MCF 10A (cell line): ENCODE results near the gene LARP1. TPM values are rescaled to one million over a fixed set of nuclear protein-coding genes. Genes with fewer than 3 reads are reported as not detected.
A peak's percentile ranks its signal among the peaks of the same experiment; 100 is the strongest.

Experiments used
- BruUV-seq: library from RNA; stranded (reverse); fragments of 400-500 nt; replicated peaks from 2 replicates; lab custom pipeline; 2021; lab: Mats Ljungman, UMichigan
- CTCF ChIA-PET: fragments of 300-600 bp; sonication (Branson Sonifier 250); formaldehyde crosslinking; extraction: SDS; loops from one replicate; lab custom pipeline; 2021; ENCODE audit warnings: antibody characterized with exemption, inconsistent platforms; lab: Yijun Ruan, JAX
- POLR2A ChIA-PET: fragments of 300-600, 350-650 bp; sonication (Branson Sonifier 250); formaldehyde crosslinking; extraction: SDS; loops from one replicate; lab custom pipeline; 2020; ENCODE audit warnings: antibody characterized with exemption, inconsistent platforms; lab: Yijun Ruan, JAX
- DNase-seq: peaks from one replicate; pipeline ENCODE4 v3.0.0-alpha.2; 2018; ENCODE audit not compliant: unreplicated experiment
- H3K27ac Mint-ChIP-seq: one replicate; pipeline ENCODE4 v1.8.0; 2022; ENCODE audit warnings: mild to moderate bottlenecking, low read depth, mixed read lengths; ENCODE audit not compliant: unreplicated experiment
- H3K27me3 Mint-ChIP-seq: one replicate; pipeline ENCODE4 v1.8.0; 2022; ENCODE audit warnings: mixed read lengths; ENCODE audit not compliant: insufficient read depth, unreplicated experiment
- H3K36me3 Mint-ChIP-seq: one replicate; pipeline ENCODE4 v1.8.0; 2022; ENCODE audit warnings: mild to moderate bottlenecking, moderate library complexity, mixed read lengths; ENCODE audit not compliant: insufficient read depth, unreplicated experiment
- H3K4me1 Mint-ChIP-seq: one replicate; pipeline ENCODE4 v1.8.0; 2022; ENCODE audit warnings: mixed read lengths; ENCODE audit not compliant: insufficient read depth, unreplicated experiment
- H3K4me3 Mint-ChIP-seq: one replicate; pipeline ENCODE4 v1.8.0; 2022; ENCODE audit warnings: mild to moderate bottlenecking, moderate library complexity, mixed read lengths; ENCODE audit not compliant: unreplicated experiment
- H3K9me3 Mint-ChIP-seq: one replicate; pipeline ENCODE4 v1.8.0; 2022; ENCODE audit warnings: mixed read lengths; ENCODE audit not compliant: unreplicated experiment
- CTCF ChIP-seq: fragments of 200-600 bp; IDR thresholded peaks from one replicate; pipeline ENCODE4 v1.8.0; 2022; ENCODE audit warnings: antibody characterized with exemption, mild to moderate bottlenecking; ENCODE audit not compliant: unreplicated experiment
- intact Hi-C: fragments of 100-400 bp; cut with micrococcal nuclease; formaldehyde crosslinking; loops from 2 replicates; pipeline ENCODE4 v1.14.1; 2022
- total RNA-seq: library from RNA; stranded (reverse); gene quantifications from 2 replicates; pipeline ENCODE4 v1.2.3, GENCODE V29; 2022

The LARP1 gene
- total RNA-seq, 1 experiment from 2014 or later = 340 TPM

- H3K4me3 Mint-ChIP-seq = no peak overlapping the region
- POLR2A ChIA-PET = interaction anchor here (0.8 kb wide), 1 partner anchor 17 kb away, joined by 3 read pairs; no protein-coding TSS in a partner anchor
- CTCF ChIA-PET = interaction anchor here (0.6 to 1.6 kb wide), 6 partner anchors 18 to 798 kb away, joined by 3 to 4 read pairs (median 3); no protein-coding TSS in a partner anchor
- DNase-seq = no peak
- intact Hi-C loops = no loop called here
- no peaks in the 10 kb centered on the region for H3K27me3 Mint-ChIP-seq
- peak overlapping the region; percentile 36 for H3K27ac Mint-ChIP-seq
- no TSS peak for BruUV-seq
- no peak for TF ChIP-seq CTCF
- peaks cover 67% of the 10 kb centered on the region for H3K4me1 Mint-ChIP-seq
- peaks cover 9% of the 10 kb centered on the region for H3K36me3 Mint-ChIP-seq
- H3K9me3 Mint-ChIP-seq = no peaks in the 10 kb centered on the region
Measured at GRCh38 chr5:154762261-154762660, 7.1 kb downstream of the LARP1 start.

- no peak for TF ChIP-seq CTCF
- intact Hi-C loops = no loop called here
- peak overlapping the region; percentile 36 for H3K27ac Mint-ChIP-seq
- ChIA-PET CTCF (interaction anchor here (0.6 to 0.7 kb wide), 5 partner anchors 47 to 798 kb away, joined by 3 to 4 read pairs (median 3); no protein-coding TSS in a partner anchor), POLR2A (interaction anchor here (0.7 to 0.8 kb wide), 2 partner anchors 17 to 73 kb away, joined by 3 to 4 read pairs; no protein-coding TSS in a partner anchor)
- BruUV-seq = no TSS peak
- no peak overlapping the region for H3K4me3 Mint-ChIP-seq
- DNase-seq = no peak
- H3K36me3 Mint-ChIP-seq = peaks cover 9% of the 10 kb centered on the region
- peaks cover 72% of the 10 kb centered on the region for H3K4me1 Mint-ChIP-seq
- H3K9me3 Mint-ChIP-seq = no peaks in the 10 kb centered on the region
- H3K27me3 Mint-ChIP-seq = no peaks in the 10 kb centered on the region
Measured at GRCh38 chr5:154762700-154763099, 7.5 kb downstream of the LARP1 start.

GRCh38 chr5:154764967-154765366 lies 9.8 kb downstream of the LARP1 start:
- ChIA-PET POLR2A (no interaction called here), CTCF (interaction anchor here (0.7 kb wide), 2 partner anchors 115 to 122 kb away, joined by 4 to 8 read pairs; no protein-coding TSS in a partner anchor)
- no TSS peak for BruUV-seq
- Mint-ChIP-seq H3K27ac (no peak overlapping the region), H3K27me3 (no peaks in the 10 kb centered on the region), H3K4me1 (peaks cover 67% of the 10 kb centered on the region), H3K36me3 (peaks cover 14% of the 10 kb centered on the region), H3K4me3 (no peak overlapping the region), H3K9me3 (no peaks in the 10 kb centered on the region)
- no peak for DNase-seq
- no peak for TF ChIP-seq CTCF
- intact Hi-C loops = no loop called here

GRCh38 chr5:154765396-154765925 lies 10.3 kb downstream of the LARP1 start:
- peaks cover 14% of the 10 kb centered on the region for H3K36me3 Mint-ChIP-seq
- BruUV-seq = no TSS peak
- peaks cover 68% of the 10 kb centered on the region for H3K4me1 Mint-ChIP-seq
- DNase-seq = no peak
- peak overlapping the region; percentile 21 for H3K27ac Mint-ChIP-seq
- intact Hi-C loops = no loop called here
- CTCF ChIA-PET = no interaction called here
- H3K9me3 Mint-ChIP-seq = no peaks in the 10 kb centered on the region
- H3K27me3 Mint-ChIP-seq = no peaks in the 10 kb centered on the region
- POLR2A ChIA-PET = interaction anchor here (0.7 to 4.8 kb wide), 2 partner anchors 7 to 70 kb away, joined by 3 to 28 read pairs; no protein-coding TSS in a partner anchor
- no peak for TF ChIP-seq CTCF
- H3K4me3 Mint-ChIP-seq = no peak overlapping the region
